ENCODE measurements around the gene TJP2. TPM values are rescaled to one million over a fixed set of nuclear protein-coding genes. Genes with fewer than 3 reads are reported as not detected.

The TJP2 gene
- total RNA-seq, 1 donor: 61.7 TPM

DNA sequence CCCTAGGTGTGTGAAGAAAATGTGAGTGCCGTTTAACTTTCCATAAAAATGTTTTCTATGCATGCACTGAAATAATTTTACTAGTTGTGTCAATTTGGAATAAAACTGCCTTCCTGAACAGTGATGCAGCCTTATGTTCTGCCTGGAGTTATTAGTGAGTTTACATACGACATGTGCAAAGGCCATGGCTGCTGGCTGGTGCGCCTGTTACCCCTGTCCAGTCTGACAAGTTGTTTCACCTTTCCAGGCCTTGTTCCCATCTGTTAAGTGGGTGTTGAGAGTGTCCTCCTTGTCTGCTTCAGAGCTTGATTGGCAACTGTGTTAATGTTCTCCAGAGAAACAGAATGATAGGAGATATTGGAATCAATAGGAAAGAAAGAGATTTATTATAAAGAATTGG lies 60.6 kb downstream of the TJP2 start:
- no peak for DNase-seq (ENCODE audit: low read depth)
- TF ChIP-seq, protein P1, sequence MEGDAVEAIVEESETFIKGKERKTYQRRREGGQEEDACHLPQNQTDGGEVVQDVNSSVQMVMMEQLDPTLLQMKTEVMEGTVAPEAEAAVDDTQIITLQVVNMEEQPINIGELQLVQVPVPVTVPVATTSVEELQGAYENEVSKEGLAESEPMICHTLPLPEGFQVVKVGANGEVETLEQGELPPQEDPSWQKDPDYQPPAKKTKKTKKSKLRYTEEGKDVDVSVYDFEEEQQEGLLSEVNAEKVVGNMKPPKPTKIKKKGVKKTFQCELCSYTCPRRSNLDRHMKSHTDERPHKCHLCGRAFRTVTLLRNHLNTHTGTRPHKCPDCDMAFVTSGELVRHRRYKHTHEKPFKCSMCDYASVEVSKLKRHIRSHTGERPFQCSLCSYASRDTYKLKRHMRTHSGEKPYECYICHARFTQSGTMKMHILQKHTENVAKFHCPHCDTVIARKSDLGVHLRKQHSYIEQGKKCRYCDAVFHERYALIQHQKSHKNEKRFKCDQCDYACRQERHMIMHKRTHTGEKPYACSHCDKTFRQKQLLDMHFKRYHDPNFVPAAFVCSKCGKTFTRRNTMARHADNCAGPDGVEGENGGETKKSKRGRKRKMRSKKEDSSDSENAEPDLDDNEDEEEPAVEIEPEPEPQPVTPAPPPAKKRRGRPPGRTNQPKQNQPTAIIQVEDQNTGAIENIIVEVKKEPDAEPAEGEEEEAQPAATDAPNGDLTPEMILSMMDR (IDR thresholded peaks at IDR 0.05; ENCODE audit: insufficient read depth, low read length): no peak
- H3K4me3 ChIP-seq (ENCODE audit: low read depth, low read length): no peak overlapping the region

DNA sequence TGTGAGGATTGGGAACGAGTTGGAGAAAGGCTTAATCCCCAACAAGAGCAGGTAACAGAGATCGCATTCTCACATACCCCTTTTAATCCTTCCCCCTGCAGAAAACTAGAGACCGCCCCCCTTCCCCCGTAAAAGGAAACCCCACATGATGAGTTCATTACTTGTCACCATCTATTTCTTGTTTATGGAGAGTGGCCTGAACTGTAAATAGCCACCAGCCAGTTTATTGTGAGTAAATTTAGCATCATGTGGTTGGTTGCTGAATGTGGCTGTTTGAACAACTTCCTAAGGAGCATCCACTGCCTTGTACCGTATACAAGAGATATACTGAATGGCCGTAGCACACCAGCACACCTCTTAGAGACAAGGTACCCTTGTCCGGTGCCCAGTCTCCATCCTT lies 62.1 kb downstream of the TJP2 start:
- H3K4me3 ChIP-seq (ENCODE audit: low read depth, low read length): no peak overlapping the region
- TF ChIP-seq, protein P1 (IDR thresholded peaks at IDR 0.05; ENCODE audit: insufficient read depth, low read length): no peak
- DNase-seq (ENCODE audit: low read depth): no peak

DNA sequence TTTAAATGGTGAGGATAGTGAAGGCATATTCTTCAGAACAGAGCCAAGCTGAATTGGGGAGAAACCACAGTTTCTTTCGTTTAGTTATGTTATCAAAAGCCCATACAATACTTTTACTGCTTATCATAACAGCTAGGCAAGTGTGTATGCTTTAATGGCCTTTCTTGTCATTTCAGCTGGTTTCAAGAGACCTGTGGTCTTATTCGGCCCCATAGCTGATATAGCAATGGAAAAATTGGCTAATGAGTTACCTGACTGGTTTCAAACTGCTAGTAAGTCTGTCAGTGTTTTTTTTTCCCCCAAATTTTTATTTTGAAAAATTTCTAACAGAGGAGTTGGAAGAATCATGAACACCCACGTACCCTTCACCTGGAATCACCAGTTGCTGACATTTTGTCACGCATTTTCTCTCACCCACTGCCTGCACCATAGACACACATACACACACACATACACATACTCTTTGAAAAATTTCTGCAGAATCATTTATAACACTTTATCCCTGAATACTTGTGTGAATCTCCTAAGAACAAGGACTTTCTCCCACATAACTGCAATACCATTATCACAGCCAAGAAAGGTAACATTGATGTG lies 63.7 kb downstream of the TJP2 start:
- TF ChIP-seq, protein P1 (IDR thresholded peaks at IDR 0.05; ENCODE audit: insufficient read depth, low read length): no peak
- H3K4me3 ChIP-seq (ENCODE audit: low read depth, low read length): no peak overlapping the region
- no peak for DNase-seq (ENCODE audit: low read depth)

DNA sequence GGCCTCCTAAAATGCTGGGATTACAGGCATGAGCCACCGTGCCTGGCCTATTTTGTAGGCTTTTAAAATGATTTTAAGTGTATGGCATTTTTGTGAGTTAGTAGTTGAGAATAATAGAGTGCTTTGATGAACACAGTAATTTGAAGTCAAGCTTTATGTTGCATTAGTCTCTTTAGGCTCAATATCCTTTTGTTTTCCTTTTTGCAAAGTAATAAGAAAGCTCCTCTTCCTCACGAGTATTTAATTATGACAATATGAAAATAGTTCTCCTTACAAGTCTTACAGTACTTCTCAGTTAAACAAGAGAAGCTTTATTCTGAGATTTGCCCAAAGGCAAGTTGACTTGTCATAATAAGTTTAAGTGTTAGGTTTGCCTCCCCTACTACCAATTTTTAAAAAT lies 69.0 kb downstream of the TJP2 start:
- no peak overlapping the region for H3K4me3 ChIP-seq (ENCODE audit: low read depth, low read length)
- TF ChIP-seq, protein P1 (IDR thresholded peaks at IDR 0.05; ENCODE audit: insufficient read depth, low read length): no peak

DNA sequence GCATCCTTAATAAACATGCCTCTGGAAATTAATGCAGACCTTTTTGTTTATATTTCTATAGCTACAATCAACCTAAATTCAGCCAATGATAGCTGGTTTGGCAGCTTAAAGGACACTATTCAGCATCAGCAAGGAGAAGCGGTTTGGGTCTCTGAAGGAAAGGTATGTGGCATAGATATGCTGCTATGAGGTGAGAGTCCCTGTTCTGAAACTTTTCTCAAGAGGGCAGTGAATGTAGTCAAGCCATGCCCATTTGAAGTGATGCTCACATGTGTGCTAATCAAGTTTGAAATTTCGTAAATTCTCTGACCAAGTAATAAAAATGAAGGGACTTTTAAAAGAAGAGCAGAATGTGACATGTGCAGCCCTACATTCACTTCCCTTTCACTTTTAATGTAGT lies 72.6 kb downstream of the TJP2 start:
- DNase-seq (ENCODE audit: low read depth): no peak
- TF ChIP-seq, protein P1 (IDR thresholded peaks at IDR 0.05; ENCODE audit: insufficient read depth, low read length): no peak
- H3K4me3 ChIP-seq (ENCODE audit: low read depth, low read length): no peak overlapping the region

More for the DNA sequence above, 69.0 kb downstream of the TJP2 start:
- DNase-seq (ENCODE audit: low read depth): no peak

DNA sequence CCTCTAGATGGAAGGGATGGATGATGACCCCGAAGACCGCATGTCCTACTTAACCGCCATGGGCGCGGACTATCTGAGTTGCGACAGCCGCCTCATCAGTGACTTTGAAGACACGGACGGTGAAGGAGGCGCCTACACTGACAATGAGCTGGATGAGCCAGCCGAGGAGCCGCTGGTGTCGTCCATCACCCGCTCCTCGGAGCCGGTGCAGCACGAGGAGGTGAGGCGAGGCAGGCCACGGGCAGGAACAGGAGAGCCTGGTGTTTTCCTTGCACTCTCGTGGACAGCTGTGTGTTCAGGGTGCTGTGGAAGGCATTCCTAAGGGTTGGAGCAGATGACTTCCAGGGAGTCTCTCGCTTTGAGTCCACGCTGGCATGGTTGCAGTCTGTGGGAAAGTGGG lies 73.9 kb downstream of the TJP2 start:
- TF ChIP-seq, protein P1 (IDR thresholded peaks at IDR 0.05; ENCODE audit: insufficient read depth, low read length): no peak
- no peak overlapping the region for H3K4me3 ChIP-seq (ENCODE audit: low read depth, low read length)
- DNase-seq (ENCODE audit: low read depth): no peak

DNA sequence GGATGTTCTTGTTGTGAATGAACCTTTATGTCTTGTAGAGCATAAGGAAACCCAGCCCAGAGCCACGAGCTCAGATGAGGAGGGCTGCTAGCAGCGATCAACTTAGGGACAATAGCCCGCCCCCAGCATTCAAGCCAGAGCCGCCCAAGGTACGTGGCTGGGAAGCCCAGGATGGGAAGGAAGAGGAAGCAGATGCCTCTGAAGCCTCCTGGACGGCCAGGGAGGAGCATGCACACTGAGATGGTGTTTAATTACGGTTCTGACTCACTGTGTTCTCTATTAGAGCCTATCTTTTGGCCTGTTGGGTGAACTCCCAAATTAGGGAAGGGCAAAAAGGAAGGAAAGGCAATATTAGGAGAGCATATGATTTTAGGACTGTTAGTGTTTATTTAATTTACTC lies 75.3 kb downstream of the TJP2 start:
- no peak overlapping the region for H3K4me3 ChIP-seq (ENCODE audit: low read depth, low read length)
- DNase-seq (ENCODE audit: low read depth): no peak
- TF ChIP-seq, protein P1 (IDR thresholded peaks at IDR 0.05; ENCODE audit: insufficient read depth, low read length): no peak
